OCI-LY3 (cell line): ENCODE data around the gene R3HCC1L.

Source experiments
- H2AFZ ChIP-seq: fragments of 200-600, 300-600 bp; shearing (Covaris generic); 2 replicates; pipeline ENCODE4 v1.6.0; 2014; ENCODE audit warnings: antibody characterized with exemption, low read depth, low read length
- H3K27ac ChIP-seq: fragments of 200-600, 300-600 bp; sonication (generic); 2 replicates; pipeline ENCODE4 v1.5.1; 2014; ENCODE audit warnings: mild to moderate bottlenecking, low read length, moderate library complexity, mixed read lengths
- H3K27me3 ChIP-seq: fragments of 200-600, 300-600 bp; sonication (generic); 2 replicates; pipeline ENCODE4 v1.6.1; 2014; ENCODE audit warnings: low read depth, low read length, mixed read lengths
- H3K36me3 ChIP-seq: fragments of 200-600, 300-600 bp; sonication (generic); replicated peaks from 2 replicates; pipeline ENCODE3; 2014; ENCODE audit warnings: low read depth, low read length, mixed read lengths
- H3K4me1 ChIP-seq: fragments of 300-600, 200-600 bp; sonication (generic); 2 replicates; pipeline ENCODE4 v1.6.1; 2014; ENCODE audit warnings: low read length, mixed read lengths
- H3K4me2 ChIP-seq: fragments of 200-600, 300-600 bp; sonication (generic); 2 replicates; pipeline ENCODE4 v1.6.1; 2014; ENCODE audit warnings: low read length, mixed read lengths
- H3K4me3 ChIP-seq: fragments of 300-600, 200-600 bp; sonication (generic); 2 replicates; pipeline ENCODE4 v1.5.1; 2014; ENCODE audit warnings: antibody characterized with exemption, mild to moderate bottlenecking, low read length, moderate library complexity
- H3K79me2 ChIP-seq: fragments of 300-600, 200-600 bp; shearing (Covaris generic); 2 replicates; pipeline ENCODE4 v1.6.1; 2014; ENCODE audit warnings: mild to moderate bottlenecking, low read length, mixed read lengths
- H3K9ac ChIP-seq: fragments of 300-600, 200-600 bp; shearing (Covaris generic); 2 replicates; pipeline ENCODE4 v1.6.0; 2014; ENCODE audit warnings: mild to moderate bottlenecking, low read length, moderate library complexity
- H3K9me3 ChIP-seq: fragments of 200-600, 300-600 bp; shearing (Covaris generic); 2 replicates; pipeline ENCODE4 v1.6.1; 2014; ENCODE audit warnings: low read length, mixed read lengths; ENCODE audit not compliant: insufficient read depth
- H4K20me1 ChIP-seq: fragments of 200-600, 300-600 bp; sonication (generic); 2 replicates; pipeline ENCODE4 v1.6.1; 2016; ENCODE audit warnings: low read length, mixed read lengths; ENCODE audit not compliant: insufficient read depth
- EZH2phosphoT487 ChIP-seq: fragments of 200-600 bp; shearing (Covaris generic); IDR thresholded peaks from 2 replicates; pipeline ENCODE4 v1.6.1; 2018; ENCODE audit warnings: antibody characterized with exemption, mixed run types, low read depth
- TF ChIP-seq, protein P1 (sequence below): fragments of 200-600, 300-600 bp; sonication (generic); IDR thresholded peaks from 2 replicates; pipeline ENCODE4 v1.5.1; 2014; ENCODE audit warnings: antibody characterized with exemption, low read length, low read depth

R3HCC1L gene

DNA sequence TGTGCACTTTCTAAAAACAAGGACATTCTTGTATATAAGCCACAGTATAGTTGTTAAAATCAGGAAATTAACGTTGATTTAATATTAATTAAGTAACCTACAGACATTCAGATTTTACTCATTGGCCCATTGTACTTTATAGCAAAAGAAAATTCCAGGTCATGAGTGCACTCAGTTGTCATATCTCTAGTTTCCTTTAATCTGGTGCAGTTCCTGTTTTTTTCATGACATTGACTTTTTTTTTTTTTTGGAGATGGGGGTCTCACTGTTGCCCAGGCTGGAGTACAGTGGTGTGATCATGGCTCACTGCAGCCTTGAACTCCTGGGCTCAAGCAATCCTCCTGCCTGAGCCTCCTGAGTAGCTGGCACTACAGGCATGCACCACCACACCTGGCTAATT, 24.1 kb downstream of the R3HCC1L start:
- Histone ChIP-seq H3K4me1 (no peaks in the 10 kb centered on the region), H3K79me2 (peaks cover 25% of the 10 kb centered on the region)
- no peak for TF ChIP-seq EZH2phosphoT487
- TF ChIP-seq, protein P1, sequence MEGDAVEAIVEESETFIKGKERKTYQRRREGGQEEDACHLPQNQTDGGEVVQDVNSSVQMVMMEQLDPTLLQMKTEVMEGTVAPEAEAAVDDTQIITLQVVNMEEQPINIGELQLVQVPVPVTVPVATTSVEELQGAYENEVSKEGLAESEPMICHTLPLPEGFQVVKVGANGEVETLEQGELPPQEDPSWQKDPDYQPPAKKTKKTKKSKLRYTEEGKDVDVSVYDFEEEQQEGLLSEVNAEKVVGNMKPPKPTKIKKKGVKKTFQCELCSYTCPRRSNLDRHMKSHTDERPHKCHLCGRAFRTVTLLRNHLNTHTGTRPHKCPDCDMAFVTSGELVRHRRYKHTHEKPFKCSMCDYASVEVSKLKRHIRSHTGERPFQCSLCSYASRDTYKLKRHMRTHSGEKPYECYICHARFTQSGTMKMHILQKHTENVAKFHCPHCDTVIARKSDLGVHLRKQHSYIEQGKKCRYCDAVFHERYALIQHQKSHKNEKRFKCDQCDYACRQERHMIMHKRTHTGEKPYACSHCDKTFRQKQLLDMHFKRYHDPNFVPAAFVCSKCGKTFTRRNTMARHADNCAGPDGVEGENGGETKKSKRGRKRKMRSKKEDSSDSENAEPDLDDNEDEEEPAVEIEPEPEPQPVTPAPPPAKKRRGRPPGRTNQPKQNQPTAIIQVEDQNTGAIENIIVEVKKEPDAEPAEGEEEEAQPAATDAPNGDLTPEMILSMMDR: no peak

GRCh38 chr10:98163941-98164340, 29.5 kb downstream of the R3HCC1L start:
- Histone ChIP-seq H3K9me3 (no peaks in the 10 kb centered on the region), H3K4me3 (no peak overlapping the region), H3K4me2 (no peak overlapping the region), H3K79me2 (peaks cover 3% of the 10 kb centered on the region; the same call in 1 of the 2 replicates), H2AFZ (no peak overlapping the region), H3K4me1 (no peaks in the 10 kb centered on the region), H4K20me1 (no peaks in the 10 kb centered on the region), H3K36me3 (peaks cover 8% of the 10 kb centered on the region), H3K27me3 (no peaks in the 10 kb centered on the region), H3K9ac (no peak overlapping the region), H3K27ac (no peak overlapping the region)
- TF ChIP-seq, protein P1: no peak
- no peak for TF ChIP-seq EZH2phosphoT487

More for the DNA sequence above, 24.1 kb downstream of the R3HCC1L start:
- H3K4me2 ChIP-seq: no peak overlapping the region
- H2AFZ ChIP-seq: no peak overlapping the region
- no peak overlapping the region for H3K27ac ChIP-seq
- no peaks in the 10 kb centered on the region for H3K27me3 ChIP-seq
- H4K20me1 ChIP-seq: peaks cover 9% of the 10 kb centered on the region; the same call in 1 of the 2 replicates
- H3K36me3 ChIP-seq: peaks cover 3% of the 10 kb centered on the region
- no peaks in the 10 kb centered on the region for H3K9me3 ChIP-seq
- H3K9ac ChIP-seq: no peak overlapping the region
- no peak overlapping the region for H3K4me3 ChIP-seq

DNA sequence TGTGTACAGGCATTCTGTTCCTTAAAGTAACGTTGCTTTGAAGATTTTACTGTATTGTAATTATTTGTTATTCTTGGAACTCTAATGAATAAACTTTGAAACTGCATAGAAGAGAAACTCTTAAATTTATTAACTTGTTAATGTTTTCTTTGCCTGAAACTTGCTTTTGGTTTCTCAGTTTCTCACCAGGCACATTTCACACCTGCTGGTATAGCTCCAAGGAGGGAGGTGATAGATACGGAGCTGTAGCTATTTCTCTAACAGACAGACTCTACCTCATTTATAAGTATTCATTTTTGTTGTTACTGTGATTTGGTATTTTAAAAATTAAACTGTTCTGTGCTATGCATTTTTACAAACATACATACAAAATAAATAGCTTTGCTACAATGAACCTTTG, 32.7 kb downstream of the R3HCC1L start:
- Histone ChIP-seq H3K4me3 (no peak overlapping the region), H3K36me3 (peaks cover 13% of the 10 kb centered on the region), H3K27me3 (no peaks in the 10 kb centered on the region), H3K4me1 (no peaks in the 10 kb centered on the region), H3K9me3 (no peaks in the 10 kb centered on the region), H3K79me2 (no peaks in the 10 kb centered on the region), H2AFZ (no peak overlapping the region), H3K27ac (no peak overlapping the region), H3K4me2 (no peak overlapping the region), H4K20me1 (peaks cover 16% of the 10 kb centered on the region), H3K9ac (no peak overlapping the region)
- no peak for TF ChIP-seq EZH2phosphoT487
- TF ChIP-seq, protein P1: no peak

DNA sequence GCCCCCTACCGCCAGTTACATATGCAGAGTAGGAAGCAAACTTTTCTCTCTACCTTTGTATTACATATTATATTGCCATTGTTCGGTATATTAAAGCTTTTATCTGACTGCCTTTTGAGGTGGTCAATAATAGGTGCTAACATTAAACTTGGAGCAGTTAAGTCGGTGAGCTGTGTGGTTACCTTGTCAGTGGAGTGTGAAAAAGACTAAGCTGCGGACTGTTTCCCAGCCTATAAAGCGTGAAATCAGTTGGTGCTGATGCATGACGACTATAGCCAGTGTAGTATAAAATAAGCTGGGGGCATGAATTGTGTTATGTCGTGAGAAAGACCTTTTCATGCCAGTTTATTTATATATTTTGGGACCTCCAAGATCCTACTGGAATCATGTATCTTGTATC, 33.7 kb downstream of the R3HCC1L start:
- H3K27ac ChIP-seq: no peak overlapping the region
- no peaks in the 10 kb centered on the region; the same call in 1 of the 2 replicates for H3K79me2 ChIP-seq
- peaks cover 16% of the 10 kb centered on the region for H4K20me1 ChIP-seq
- no peak overlapping the region for H3K9ac ChIP-seq
- no peak overlapping the region for H3K4me2 ChIP-seq
- H3K4me3 ChIP-seq: no peak overlapping the region
- H3K4me1 ChIP-seq: no peaks in the 10 kb centered on the region
- TF ChIP-seq, protein P1: no peak
- no peak for TF ChIP-seq EZH2phosphoT487
- peaks cover 13% of the 10 kb centered on the region for H3K36me3 ChIP-seq
- H2AFZ ChIP-seq: no peak overlapping the region
- no peaks in the 10 kb centered on the region for H3K9me3 ChIP-seq
- no peaks in the 10 kb centered on the region for H3K27me3 ChIP-seq
